ENCODE measurements around the gene ST6GALNAC3. TPM values are rescaled to one million over a fixed set of nuclear protein-coding genes. Genes with fewer than 3 reads are reported as not detected.
"Not testable (repeated sequence)": the region's sequence is repeated elsewhere in the genome, so short reads cannot be mapped to it uniquely, and the experiment has no call there.

ST6GALNAC3 gene
- polyA plus RNA-seq, 4 donors, result 72.5 to 103 (median 85.1) TPM

- DNase-seq (ENCODE audit: low read depth in 4 of 4, low spot score in 2 of 4), result no peak
These were observed 533.2 kb downstream of the ST6GALNAC3 start for GRCh38 chr1:76607717-76608116.

- no peak for DNase-seq (ENCODE audit: low read depth in 4 of 4, low spot score in 2 of 4)
These were observed 537.4 kb downstream of the ST6GALNAC3 start for GRCh38 chr1:76611770-76612445.

DNA sequence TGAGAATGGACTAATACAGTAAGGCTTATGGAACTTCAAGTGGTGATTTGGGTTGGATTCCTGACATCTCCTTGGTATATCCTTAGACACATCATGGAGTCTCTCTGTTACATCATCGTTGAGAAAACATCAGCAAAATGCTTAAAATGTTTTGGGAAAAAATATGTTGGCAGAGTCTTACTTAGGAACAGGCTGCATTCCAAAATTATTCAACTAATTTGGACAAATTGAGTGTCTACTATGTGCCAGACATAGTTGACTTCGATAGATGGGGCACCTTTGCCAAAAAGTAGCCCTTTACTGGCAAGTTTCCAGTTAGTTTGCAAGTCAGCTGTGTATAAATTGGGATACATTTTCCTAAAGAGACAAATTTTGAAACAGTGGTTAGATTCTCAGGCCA lies 539.3 kb downstream of the ST6GALNAC3 start:
- no peak for DNase-seq (ENCODE audit: low read depth in 4 of 4, low spot score in 2 of 4)

DNA sequence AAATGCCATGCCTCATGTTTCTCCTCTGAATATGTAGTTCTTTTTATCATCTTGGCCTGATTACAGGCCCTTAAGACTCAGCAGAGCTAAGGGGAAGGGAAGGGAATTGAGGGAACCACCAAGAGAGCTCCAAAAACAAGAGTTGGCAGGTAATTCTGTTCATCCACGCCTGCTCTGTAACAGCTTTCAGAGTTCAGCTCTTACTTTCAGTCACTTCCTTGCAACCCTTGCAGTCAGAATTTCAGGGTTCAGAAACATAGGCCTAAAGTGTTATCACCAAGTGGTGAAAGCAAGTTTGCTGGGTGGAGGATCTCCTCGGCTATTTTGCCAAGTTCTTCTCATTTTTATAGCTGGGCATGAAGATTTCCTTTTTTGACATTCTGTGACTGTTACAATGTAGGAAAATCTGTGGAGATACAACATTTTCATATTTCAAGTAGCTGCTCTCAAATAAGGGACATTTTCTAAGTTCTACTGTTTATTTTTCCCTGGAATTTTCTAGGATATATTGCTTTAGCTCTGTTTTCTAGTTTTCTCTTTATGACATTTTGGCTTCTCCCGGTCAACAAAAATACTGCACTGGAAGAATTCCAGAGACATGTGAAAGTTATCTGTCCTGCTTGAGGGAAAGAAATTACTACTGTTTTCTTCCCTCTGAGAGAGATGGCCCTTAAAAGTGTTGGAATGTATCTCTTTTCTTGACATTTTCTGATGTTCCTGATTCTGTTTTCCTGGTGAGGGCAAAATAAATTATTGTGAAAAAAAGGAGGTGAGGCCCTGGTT lies 540.9 kb downstream of the ST6GALNAC3 start:
- DNase-seq (ENCODE audit: low read depth in 4 of 4, low spot score in 2 of 4), result no peak

GRCh38 chr1:76620371-76620770 lies 545.8 kb downstream of the ST6GALNAC3 start:
- DNase-seq (ENCODE audit: low read depth in 4 of 4, low spot score in 2 of 4), result no peak

DNA sequence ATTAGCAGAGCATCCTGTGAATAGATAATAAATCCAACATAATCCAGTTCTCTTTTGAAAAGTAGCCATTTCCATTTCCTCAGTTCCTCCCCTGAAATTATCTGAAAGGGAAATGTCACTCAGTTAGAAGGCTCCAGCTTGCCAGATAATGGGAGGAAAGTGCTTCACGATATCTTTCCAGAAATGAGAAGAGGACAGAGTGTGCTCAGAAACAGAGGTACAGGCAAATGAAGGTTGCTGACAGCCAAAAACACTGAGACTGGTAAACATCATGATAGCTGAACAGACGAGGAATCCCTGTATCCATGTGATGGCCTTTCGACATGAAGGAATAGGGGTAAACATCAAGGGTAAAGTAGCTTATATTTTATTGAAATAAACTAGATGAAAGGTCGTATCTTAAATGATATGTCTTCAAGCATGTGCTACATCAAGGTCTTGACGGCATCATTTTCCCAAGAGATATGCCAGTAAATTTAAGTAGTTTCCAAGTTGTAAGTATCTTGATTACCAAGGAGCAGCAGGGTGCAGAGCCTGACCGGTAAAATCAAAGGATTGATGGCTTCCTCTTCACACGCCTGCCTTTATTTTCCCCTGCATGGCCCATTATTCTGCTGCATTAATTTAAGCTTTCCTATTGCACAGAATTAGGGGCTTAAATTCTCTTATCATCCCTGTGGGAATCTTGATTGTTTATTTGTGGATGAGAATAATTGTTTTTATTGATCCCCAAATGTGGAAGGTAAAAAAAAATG lies 548.4 kb downstream of the ST6GALNAC3 start:
- DNase-seq (ENCODE audit: low read depth in 4 of 4, low spot score in 2 of 4), result no peak

- DNase-seq (ENCODE audit: low read depth in 4 of 4, low spot score in 2 of 4), result no peak
These were observed 551.5 kb downstream of the ST6GALNAC3 start for GRCh38 chr1:76625886-76626678.

GRCh38 chr1:76627498-76627897 lies 553.0 kb downstream of the ST6GALNAC3 start:
- DNase-seq (ENCODE audit: low read depth in 4 of 4, low spot score in 2 of 4), result no peak

DNA sequence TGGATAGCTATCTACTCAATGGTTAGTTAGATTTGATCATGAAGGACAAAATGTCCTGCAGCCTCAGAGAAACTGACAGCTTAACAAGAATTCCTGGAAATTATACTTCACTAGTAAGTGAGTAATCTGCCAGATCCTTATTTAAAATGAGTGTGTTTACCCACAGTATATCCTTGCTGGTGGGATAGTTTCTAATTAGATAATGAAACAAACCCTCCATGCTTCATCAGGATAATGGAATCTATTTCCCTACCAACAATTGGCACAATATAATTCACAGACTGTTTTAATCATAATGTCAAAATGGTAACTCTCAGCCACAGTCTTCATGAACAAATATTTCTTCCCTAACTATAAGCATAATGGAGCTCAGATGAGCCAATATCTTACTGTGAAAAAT lies 553.4 kb downstream of the ST6GALNAC3 start:
- DNase-seq (ENCODE audit: low read depth in 4 of 4, low spot score in 2 of 4), result no peak

DNA sequence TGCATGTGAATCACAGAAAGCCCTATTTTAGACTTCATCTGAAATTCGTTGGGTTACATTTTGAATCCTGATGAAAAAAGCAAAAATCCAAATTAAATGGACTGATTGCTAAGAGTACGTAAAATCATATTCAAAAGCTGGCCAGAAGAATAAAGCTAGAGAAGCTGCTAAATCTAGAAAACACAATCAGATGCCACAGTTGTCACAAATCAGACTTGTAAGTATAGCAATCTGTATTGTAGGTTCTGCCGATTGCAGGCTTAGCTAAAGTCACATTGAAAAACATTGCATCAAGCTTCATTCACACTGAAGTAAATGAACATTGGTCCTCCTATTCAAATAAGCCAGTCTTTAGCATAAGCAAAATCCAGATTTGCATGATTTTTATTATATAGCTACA lies 557.6 kb downstream of the ST6GALNAC3 start:
- no peak for DNase-seq (ENCODE audit: low read depth in 4 of 4, low spot score in 2 of 4)

- DNase-seq (ENCODE audit: low read depth in 4 of 4, low spot score in 2 of 4), result no peak
These were observed 561.2 kb downstream of the ST6GALNAC3 start for GRCh38 chr1:76635784-76636183.

DNA sequence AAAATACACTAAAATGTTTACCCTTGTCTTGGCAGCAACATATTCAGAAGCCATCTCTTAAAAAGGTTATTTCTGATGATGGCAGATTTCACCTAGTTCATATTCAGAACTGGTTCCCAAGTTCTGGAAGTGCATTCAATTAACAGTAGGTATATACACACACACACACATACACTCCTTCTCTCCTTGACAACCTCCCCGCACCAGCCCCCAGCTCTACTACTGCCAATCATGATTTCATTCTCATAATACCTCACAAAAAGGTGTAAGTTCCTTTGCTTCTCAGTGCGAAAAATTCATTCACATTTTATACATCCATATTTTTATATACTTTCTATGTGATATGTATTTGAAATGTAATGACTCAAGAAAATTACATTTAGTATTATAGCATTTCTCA lies 564.6 kb downstream of the ST6GALNAC3 start:
- no peak for DNase-seq (ENCODE audit: low read depth in 4 of 4, low spot score in 2 of 4)

DNA sequence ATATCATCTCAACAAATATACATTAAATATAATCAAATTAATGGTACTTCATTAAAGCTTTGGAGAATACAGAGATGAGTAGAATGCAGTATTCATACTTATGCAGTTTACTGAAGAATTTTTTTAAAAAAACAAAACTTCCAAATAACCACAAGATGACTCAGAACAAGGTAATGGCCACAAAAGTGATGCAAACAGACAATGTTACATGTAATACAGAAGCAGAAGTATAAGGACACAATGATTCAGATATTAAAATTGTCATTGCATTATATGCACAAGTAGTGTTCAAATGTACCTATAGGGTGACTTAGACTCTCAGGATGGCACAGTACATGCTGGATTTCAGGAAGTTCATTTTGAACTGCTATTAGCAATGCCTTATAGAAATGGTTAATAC lies 565.5 kb downstream of the ST6GALNAC3 start:
- no peak for DNase-seq (ENCODE audit: low read depth in 4 of 4, low spot score in 2 of 4)

DNA sequence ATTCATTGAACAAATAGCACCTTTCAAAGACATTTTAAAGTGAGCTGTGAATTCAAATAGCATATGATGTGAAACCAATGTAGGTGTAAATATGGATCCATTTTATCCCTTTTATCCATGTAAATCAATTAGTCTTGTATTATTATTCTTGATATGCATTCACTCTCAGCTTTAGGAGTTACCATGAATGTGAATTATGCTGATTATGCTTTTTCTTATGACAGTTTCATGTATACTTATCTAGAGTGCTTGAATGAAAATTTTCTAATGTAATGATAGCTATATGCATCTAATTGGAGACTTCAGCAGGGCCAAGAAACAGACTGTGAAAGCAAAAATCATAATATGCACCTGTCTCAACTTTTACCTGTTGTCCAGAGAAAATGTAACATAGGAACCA lies 566.2 kb downstream of the ST6GALNAC3 start:
- DNase-seq (ENCODE audit: low read depth in 4 of 4, low spot score in 2 of 4), result no peak

DNA sequence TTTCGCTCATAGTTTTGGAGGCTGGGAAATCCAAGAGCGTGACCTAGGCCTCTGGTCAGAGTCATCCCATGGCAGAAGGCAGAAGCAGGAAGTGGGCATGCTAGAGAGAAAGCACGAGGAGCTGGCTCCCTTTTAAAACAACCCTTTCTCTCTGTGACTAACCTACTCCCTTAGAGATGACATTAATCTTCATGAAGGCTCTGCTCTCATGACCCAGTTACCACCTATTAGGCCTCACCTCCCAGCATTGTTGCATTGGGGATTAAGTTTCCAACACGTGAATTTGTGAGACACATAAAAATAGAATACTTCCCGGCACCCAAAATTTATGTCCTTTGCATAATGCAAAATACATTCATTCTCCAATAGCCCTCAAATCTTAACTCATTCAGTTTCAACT lies 569.6 kb downstream of the ST6GALNAC3 start:
- DNase-seq (ENCODE audit: low read depth in 4 of 4, low spot score in 2 of 4), result no peak

- DNase-seq (ENCODE audit: low read depth in 4 of 4, low spot score in 2 of 4), result not testable (repeated sequence)
These were observed 578.3 kb downstream of the ST6GALNAC3 start for GRCh38 chr1:76652860-76653259.

- no peak for DNase-seq (ENCODE audit: low read depth in 4 of 4, low spot score in 2 of 4)
These were observed 583.1 kb downstream of the ST6GALNAC3 start for GRCh38 chr1:76657623-76658022.

DNA sequence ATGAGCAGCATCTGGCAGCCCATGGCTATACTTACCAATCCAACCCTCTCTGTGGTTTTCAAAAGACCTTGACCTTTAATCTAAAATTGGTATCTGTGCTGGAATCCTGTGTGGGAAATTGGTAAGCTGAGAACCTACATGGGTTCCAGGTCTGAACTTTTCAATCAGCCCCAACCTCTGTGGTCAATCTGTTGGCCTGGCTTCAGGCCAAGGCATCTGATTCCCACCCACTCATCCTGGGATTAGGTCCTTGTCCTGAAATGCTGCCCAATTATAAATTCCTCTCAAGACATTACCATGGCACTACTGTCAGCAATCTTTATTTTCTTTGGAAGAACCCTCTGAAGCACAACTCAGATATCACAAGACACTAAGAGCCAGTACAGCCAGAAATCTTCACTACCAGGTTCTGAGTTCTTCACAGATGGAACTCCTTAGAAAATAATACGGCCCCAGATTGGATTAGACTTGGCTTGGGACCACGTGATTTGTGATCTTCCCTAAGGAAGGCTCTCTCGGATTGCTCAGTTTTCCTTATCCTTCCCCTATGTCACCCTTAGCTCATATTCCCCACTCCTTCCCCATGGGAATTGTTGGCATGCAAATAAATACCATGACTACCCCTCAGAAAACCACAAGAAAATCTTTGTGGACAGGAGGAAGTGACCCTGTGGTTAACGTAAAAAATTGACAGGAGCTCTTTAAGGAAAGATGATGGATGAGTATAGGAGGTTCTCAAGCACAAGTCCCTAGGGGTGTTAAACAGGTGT lies 584.8 kb downstream of the ST6GALNAC3 start:
- no peak for DNase-seq (ENCODE audit: low read depth in 4 of 4, low spot score in 2 of 4)

- no peak for DNase-seq (ENCODE audit: low read depth in 4 of 4, low spot score in 2 of 4)
These were observed 587.0 kb downstream of the ST6GALNAC3 start for GRCh38 chr1:76661531-76661930.

GRCh38 chr1:76666499-76666898 lies 592.0 kb downstream of the ST6GALNAC3 start:
- DNase-seq (ENCODE audit: low read depth in 4 of 4, low spot score in 2 of 4), result no peak

Measured in left renal cortex interstitium (tissue), 4 donors.